Prostate gland (tissue), 2 donors: ENCODE data around the gene CDC34. TPM values are rescaled to one million over a fixed set of nuclear protein-coding genes. Genes with fewer than 3 reads are reported as not detected.
A peak's percentile ranks its signal among the peaks of the same experiment; 100 is the strongest.

ENCODE experiments used
- DNase-seq: peaks from one replicate; pipeline ENCODE4 v3.0.0-alpha.2; 2019; ENCODE audit warnings: low spot score
- H3K27ac ChIP-seq, 2 donors: fragments of 200-600 bp; sonication (generic); 2 replicates each; pipeline ENCODE4 v1.5.1; 2017 to 2019
- H3K27me3 ChIP-seq: fragments of 200-600 bp; sonication (generic); replicated peaks from 2 replicates; pipeline ENCODE4 v1.5.1; 2019; ENCODE audit not compliant: insufficient read depth
- H3K36me3 ChIP-seq, 2 donors: fragments of 200-600 bp; sonication (generic); 1 replicate in 1 of 2; 2 replicates in 1 of 2; pipeline versions ENCODE4 v1.5.1 to v1.8.1; 2017 to 2019
- H3K4me1 ChIP-seq: fragments of 200-600 bp; sonication (generic); replicated peaks from 2 replicates; pipeline ENCODE4 v1.5.1; 2019
- H3K4me3 ChIP-seq, 2 donors: fragments of 200-600 bp; sonication (generic); 2 replicates each; pipeline ENCODE4 v1.5.1; 2017 to 2019
- H3K9me3 ChIP-seq: fragments of 200-600 bp; sonication (generic); 2 replicates; pipeline ENCODE4 v1.5.1; 2017
- POLR2A ChIP-seq: fragments of 450-650 bp; IDR thresholded peaks from one replicate; pipeline ENCODE4 v1.6.1; 2016; ENCODE audit warnings: antibody characterized with exemption, mild to moderate bottlenecking
- POLR2AphosphoS5 ChIP-seq: sonication (generic); formaldehyde crosslinking; IDR thresholded peaks from one replicate; pipeline ENCODE4 v1.6.1; 2017; ENCODE audit warnings: antibody characterized with exemption
- WGBS: methylation state at CpG from one replicate; pipeline ENCODE4 v1.1.5; 2018; 5-methylcytosine and 5-hydroxymethylcytosine counted together
- intact Hi-C: fragments of 100-400 bp; cut with DNase I; formaldehyde crosslinking; loops from one replicate; pipeline ENCODE4 v1.14.2; 2022
- total RNA-seq, 2 donors: library from RNA; depleted of rRNA; stranded (reverse); fragments of >200 nt; gene quantifications; one replicate each; pipeline ENCODE4 v1.1.0, GENCODE V29; 2016
- TF ChIP-seq, protein P1 (sequence below), 4 experiments: fragments of 200-600 bp in 2 of 4; fragments of 450-650 bp in 2 of 4; sonication (generic) in 2 of 4; IDR thresholded peaks; 1 replicate in 3 of 4; 2 replicates in 1 of 4; pipeline ENCODE4 v1.5.1; 2016 to 2019; ENCODE audit warnings: antibody characterized with exemption in 4 of 4, mild to moderate bottlenecking in 2 of 4, moderate library complexity in 2 of 4

CDC34 gene
- total RNA-seq, 2 donors from 2014 or later, result 93.4 to 159 TPM

GRCh38 chr19:506404-507285, 24.9 kb upstream of the CDC34 start:
- WGBS, result 7% methylated on average over 39 of the region's 48 CpGs
- H3K4me1 ChIP-seq, result peaks cover 5% of the 10 kb centered on the region
- no peaks in the 10 kb centered on the region for H3K36me3 ChIP-seq
- intact Hi-C loops, result no loop called here
- TF ChIP-seq POLR2A (peak; percentile 29), POLR2AphosphoS5 (no peak)
- TF ChIP-seq, protein P1, sequence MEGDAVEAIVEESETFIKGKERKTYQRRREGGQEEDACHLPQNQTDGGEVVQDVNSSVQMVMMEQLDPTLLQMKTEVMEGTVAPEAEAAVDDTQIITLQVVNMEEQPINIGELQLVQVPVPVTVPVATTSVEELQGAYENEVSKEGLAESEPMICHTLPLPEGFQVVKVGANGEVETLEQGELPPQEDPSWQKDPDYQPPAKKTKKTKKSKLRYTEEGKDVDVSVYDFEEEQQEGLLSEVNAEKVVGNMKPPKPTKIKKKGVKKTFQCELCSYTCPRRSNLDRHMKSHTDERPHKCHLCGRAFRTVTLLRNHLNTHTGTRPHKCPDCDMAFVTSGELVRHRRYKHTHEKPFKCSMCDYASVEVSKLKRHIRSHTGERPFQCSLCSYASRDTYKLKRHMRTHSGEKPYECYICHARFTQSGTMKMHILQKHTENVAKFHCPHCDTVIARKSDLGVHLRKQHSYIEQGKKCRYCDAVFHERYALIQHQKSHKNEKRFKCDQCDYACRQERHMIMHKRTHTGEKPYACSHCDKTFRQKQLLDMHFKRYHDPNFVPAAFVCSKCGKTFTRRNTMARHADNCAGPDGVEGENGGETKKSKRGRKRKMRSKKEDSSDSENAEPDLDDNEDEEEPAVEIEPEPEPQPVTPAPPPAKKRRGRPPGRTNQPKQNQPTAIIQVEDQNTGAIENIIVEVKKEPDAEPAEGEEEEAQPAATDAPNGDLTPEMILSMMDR (IDR thresholded peaks at IDR 0.05), result peak; percentile 89 to 99 (median 96)
- H3K4me3 ChIP-seq, result peak overlapping the region; percentile 91 to 99
- H3K9me3 ChIP-seq, result no peaks in the 10 kb centered on the region
- peak; percentile 81 for DNase-seq
- H3K27ac ChIP-seq, result peak overlapping the region; percentile 87 to 91
- H3K27me3 ChIP-seq, result no peaks in the 10 kb centered on the region

DNA sequence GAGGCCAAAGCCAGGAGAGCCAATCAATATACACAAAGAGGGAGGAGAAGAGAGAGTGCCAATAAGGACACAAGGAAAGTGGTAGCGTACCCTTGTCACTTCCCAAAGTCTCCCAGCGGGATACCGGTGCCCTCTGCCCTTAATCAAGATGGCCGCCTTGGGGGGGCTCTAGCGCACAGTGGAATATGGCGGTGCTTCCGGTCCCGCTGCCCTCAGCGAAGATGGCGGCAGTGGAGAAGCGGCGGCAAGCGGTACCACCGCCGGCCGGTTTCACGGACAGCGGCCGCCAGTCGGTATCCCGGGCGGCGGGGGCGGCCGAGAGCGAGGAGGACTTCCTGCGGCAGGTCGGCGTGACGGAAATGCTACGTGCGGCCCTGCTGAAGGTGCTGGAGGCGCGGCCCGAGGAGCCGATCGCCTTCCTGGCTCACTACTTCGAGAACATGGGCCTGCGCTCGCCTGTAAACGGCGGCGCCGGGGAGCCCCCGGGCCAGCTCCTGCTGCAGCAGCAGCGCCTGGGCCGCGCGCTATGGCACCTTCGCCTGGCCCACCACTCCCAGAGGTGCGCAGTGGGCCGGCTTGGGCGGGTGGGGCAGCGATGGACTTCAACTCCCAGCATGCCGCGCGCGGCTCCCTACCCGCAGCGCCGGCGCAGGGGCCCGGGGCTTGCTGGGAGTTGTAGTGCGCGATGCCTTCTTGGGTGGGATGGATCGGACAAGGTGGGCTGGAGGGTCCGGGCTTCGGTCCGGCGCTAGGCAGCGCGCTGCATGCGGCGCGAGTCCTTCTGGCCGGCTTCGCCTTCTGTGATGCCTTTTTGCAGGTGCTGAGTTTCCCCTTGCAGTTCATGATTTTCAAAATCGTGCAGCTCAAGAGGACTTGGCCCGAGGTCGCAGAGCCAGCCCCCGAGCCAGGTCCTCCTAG, 24.0 kb upstream of the CDC34 start, which contains the start of gene TPGS1:
TSS of gene TPGS1 (plus strand) at position 212 of the 918 bp plus-strand sequence. CDS start at position 222, 10 bp downstream.
- intact Hi-C loops, result no loop called here
- Histone ChIP-seq H3K9me3 (no peaks in the 10 kb centered on the region), H3K4me1 (peaks cover 5% of the 10 kb centered on the region), H3K36me3 (no peaks in the 10 kb centered on the region), H3K27ac (peak within 1 kb of the TSS; percentile 87 to 91), H3K4me3 (peak within 1 kb of the TSS; percentile 91 to 99), H3K27me3 (no peaks in the 10 kb centered on the region)
- peak; percentile 95 for TF ChIP-seq POLR2AphosphoS5
- TF ChIP-seq, protein P1 (IDR thresholded peaks at IDR 0.05), result peak in 1 of 4 experiments; percentile 38
- TF ChIP-seq POLR2A, result peak; percentile 6
- peak; percentile 100 for DNase-seq
- under 1% methylated on average over 68 of the region's 81 CpGs for WGBS

DNA sequence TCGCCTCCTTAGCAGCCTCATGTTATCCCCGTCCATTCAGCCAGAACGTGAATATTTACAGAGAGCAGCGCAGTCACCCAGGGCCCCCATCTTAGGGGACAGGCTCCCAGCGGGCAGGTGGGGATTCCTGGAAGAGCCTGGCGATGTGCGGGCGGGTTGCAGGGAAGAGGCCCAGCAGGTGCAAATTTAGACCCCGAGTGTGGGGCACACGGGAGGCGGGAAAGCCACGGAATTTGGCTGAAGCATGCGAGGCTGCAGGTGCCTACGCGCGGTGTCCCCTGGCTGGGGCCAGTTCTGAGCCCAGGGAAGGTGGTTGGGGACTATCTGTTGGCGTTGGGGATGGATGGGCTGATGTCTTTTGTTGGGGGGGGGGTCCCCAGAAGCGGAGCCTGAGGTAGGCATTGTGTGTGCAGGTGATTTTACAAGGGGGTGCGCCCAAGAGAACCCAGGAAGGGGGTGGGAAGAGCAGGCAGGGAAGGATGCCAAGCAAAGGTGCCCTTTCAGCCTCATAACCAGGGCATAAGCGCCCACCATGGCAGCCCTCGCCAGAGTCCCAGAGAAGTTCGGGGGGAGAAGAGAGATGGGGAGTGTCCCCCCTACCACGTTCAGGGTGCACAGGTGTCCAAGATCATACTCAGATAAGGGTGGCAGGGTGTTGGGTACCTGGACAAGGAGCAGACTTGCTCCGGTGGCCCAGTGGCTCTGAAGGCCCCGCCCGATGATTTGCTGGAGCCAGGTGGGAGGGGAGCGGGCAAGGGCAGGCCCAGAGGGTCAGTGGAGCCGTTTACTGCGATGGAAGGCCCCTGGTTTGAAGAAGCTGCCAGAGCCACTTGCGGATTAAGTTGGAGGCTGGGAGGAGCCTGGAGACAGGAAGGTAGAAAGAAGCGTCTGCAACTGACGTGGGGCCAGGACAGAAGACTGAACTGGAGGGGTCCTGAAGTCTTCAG, 23.1 kb upstream of the CDC34 start:
- Histone ChIP-seq H3K27ac (no peak overlapping the region), H3K36me3 (no peaks in the 10 kb centered on the region), H3K4me1 (peaks cover 5% of the 10 kb centered on the region), H3K9me3 (no peaks in the 10 kb centered on the region), H3K27me3 (no peaks in the 10 kb centered on the region), H3K4me3 (peak overlapping the region; percentile 91 to 99)
- intact Hi-C loops, result no loop called here
- WGBS, result 56% methylated on average over 32 of the region's 32 CpGs
- no peak for DNase-seq
- TF ChIP-seq, protein P1 (IDR thresholded peaks at IDR 0.05), result no peak
- no peak for TF ChIP-seq POLR2AphosphoS5
- no peak for TF ChIP-seq POLR2A

GRCh38 chr19:510606-511100, 20.9 kb upstream of the CDC34 start:
- no peaks in the 10 kb centered on the region for H3K9me3 ChIP-seq
- TF ChIP-seq POLR2AphosphoS5, result no peak
- TF ChIP-seq, protein P1 (IDR thresholded peaks at IDR 0.05), result peak; percentile 51 to 81 (median 64)
- no peak for TF ChIP-seq POLR2A
- no peaks in the 10 kb centered on the region for H3K27me3 ChIP-seq
- intact Hi-C loops, result no loop called here
- no peak overlapping the region for H3K4me3 ChIP-seq
- peaks cover 5% of the 10 kb centered on the region for H3K4me1 ChIP-seq
- peak overlapping the region in 1 of 2 donors; percentile 8 for H3K27ac ChIP-seq
- no peak for DNase-seq
- H3K36me3 ChIP-seq, result no peaks in the 10 kb centered on the region
- WGBS, result 27% methylated on average over 21 of the region's 21 CpGs
